Esophagus squamous epithelium (tissue), 5 donors: ENCODE results near the gene SGSM2. TPM values are rescaled to one million over a fixed set of nuclear protein-coding genes. Genes with fewer than 3 reads are reported as not detected.
A peak's percentile ranks its signal among the peaks of the same experiment; 100 is the strongest.

ENCODE experiments used
- DNase-seq: peaks from one replicate; lab custom pipeline; 2025; lab: John Stamatoyannopoulos, UW
- H3K27ac ChIP-seq, 4 donors: fragments of 200-600 bp; sonication (generic); one replicate each; pipeline ENCODE4 v1.5.1; 2016 to 2019; ENCODE audit warnings: mild to moderate bottlenecking in 1 of 4
- H3K27me3 ChIP-seq, 4 donors: fragments of 200-600 bp; sonication (generic); 1 replicate in 3 of 4; 2 replicates in 1 of 4; pipeline versions ENCODE4 v1.5.1 to v1.6.0; 2017 to 2021; ENCODE audit warnings: antibody characterized with exemption in 1 of 4
- H3K36me3 ChIP-seq, 3 donors: fragments of 200-600 bp; sonication (generic); one replicate each; pipeline ENCODE4 v1.5.1; 2016 to 2019
- H3K4me1 ChIP-seq, 3 donors: fragments of 200-600 bp; sonication (generic); one replicate each; pipeline ENCODE4 v1.5.1; 2017 to 2019
- H3K4me3 ChIP-seq, 4 donors: fragments of 200-600 bp; sonication (generic); 1 replicate in 3 of 4; 2 replicates in 1 of 4; pipeline ENCODE4 v1.5.1; 2016 to 2019; ENCODE audit warnings: mild to moderate bottlenecking in 2 of 4, moderate library complexity in 1 of 4
- H3K9me3 ChIP-seq, 3 donors: fragments of 200-600 bp; sonication (generic); one replicate each; pipeline ENCODE4 v1.5.1; 2016 to 2019
- CTCF ChIP-seq, 6 experiments: fragments of 450-650 bp in 4 of 6; fragments of 200-600 bp in 2 of 6; sonication (generic) in 2 of 6; IDR thresholded peaks; one replicate each; pipeline ENCODE4 v1.5.1; 2016 to 2019; ENCODE audit warnings: antibody characterized with exemption in 6 of 6, mild to moderate bottlenecking in 4 of 6, moderate library complexity in 4 of 6
- POLR2A ChIP-seq, 4 donors: fragments of 450-650 bp; IDR thresholded peaks; one replicate each; pipeline ENCODE4 v1.6.1; 2017; ENCODE audit warnings: antibody characterized with exemption in 4 of 4, mild to moderate bottlenecking in 4 of 4, moderate library complexity in 3 of 4
- WGBS, 2 donors: methylation state at CpG; one replicate each; pipeline ENCODE4 v1.1.5; 2018; 5-methylcytosine and 5-hydroxymethylcytosine counted together
- intact Hi-C: fragments of 100-400 bp; cut with DNase I; formaldehyde crosslinking; loops from one replicate; pipeline ENCODE4 v1.15.0; 2022
- total RNA-seq, 4 donors: library from RNA; depleted of rRNA; stranded (reverse); fragments of >200 nt; gene quantifications; one replicate each; pipeline ENCODE4 v1.1.0, GENCODE V29; 2016
- donor health status: DM: yes; HTN: yes; CAD: no.

The SGSM2 gene
- total RNA-seq, 4 donors from 2014 or later: 24.3 to 67.9 (median 35.3) TPM

GRCh38 chr17:2400877-2401425 lies 63.6 kb downstream of the SGSM2 start, which contains the start of gene MNT:
Gene MNT, minus strand, starts transcription at chr17:2401060. Its CDS starts 348 bp downstream, at chr17:2400712.
- intact Hi-C loops: no loop called here
- peak; percentile 86 for DNase-seq

GRCh38 chr17:2401426-2402221 lies 64.3 kb downstream of the SGSM2 start:
- DNase-seq: peak; percentile 98
- H3K4me3 ChIP-seq: peak overlapping the region; percentile 88 to 97 (median 96)
- no peaks in the 10 kb centered on the region for H3K36me3 ChIP-seq
- WGBS, 2 donors: 0 to 1% methylated on average over 2 to 19 of the region's 72 CpGs
- H3K4me1 ChIP-seq: peaks cover 50 to 73% (median 61%) of the 10 kb centered on the region in 3 donors
- no peaks in the 10 kb centered on the region for H3K9me3 ChIP-seq
- intact Hi-C loops: no loop called here
- no peak for TF ChIP-seq CTCF (IDR thresholded peaks at IDR 0.05)
- TF ChIP-seq POLR2A (IDR thresholded peaks at IDR 0.05): peak in 1 of 4 donors; percentile 13
- H3K27me3 ChIP-seq: no peaks in the 10 kb centered on the region
- peak overlapping the region; percentile 100 for H3K27ac ChIP-seq

More at GRCh38 chr17:2400877-2401425, 63.6 kb downstream of the SGSM2 start, which contains the start of gene MNT:
- TF ChIP-seq POLR2A (IDR thresholded peaks at IDR 0.05): peak in 3 of 4 donors; percentile 68 to 86 (median 83)
- peak in 5 of 6 experiments; percentile 6 to 36 (median 21) for TF ChIP-seq CTCF (IDR thresholded peaks at IDR 0.05)
- Histone ChIP-seq H3K36me3 (no peaks in the 10 kb centered on the region), H3K9me3 (no peaks in the 10 kb centered on the region), H3K4me3 (peak within 1 kb of the TSS; percentile 88 to 97 (median 96)), H3K4me1 (peaks cover 50 to 73% (median 61%) of the 10 kb centered on the region in 3 donors), H3K27me3 (no peaks in the 10 kb centered on the region), H3K27ac (peak within 1 kb of the TSS; percentile 100)
- 0% methylated on average over 6 to 8 of the region's 51 CpGs for WGBS, 2 donors

GRCh38 chr17:2402544-2402943 lies 65.2 kb downstream of the SGSM2 start:
- peak overlapping the region; percentile 88 to 97 (median 96) for H3K4me3 ChIP-seq
- H3K27ac ChIP-seq: peak overlapping the region; percentile 100
- DNase-seq: no peak
- 18% methylated on average over 14 of the region's 15 CpGs; no CpG with 5 or more reads in 1 of the 2 donors for WGBS, 2 donors
- no peaks in the 10 kb centered on the region for H3K27me3 ChIP-seq
- H3K36me3 ChIP-seq: no peaks in the 10 kb centered on the region
- no peak for TF ChIP-seq CTCF (IDR thresholded peaks at IDR 0.05)
- H3K9me3 ChIP-seq: no peaks in the 10 kb centered on the region
- intact Hi-C loops: no loop called here
- H3K4me1 ChIP-seq: peaks cover 44 to 73% (median 64%) of the 10 kb centered on the region in 3 donors

GRCh38 chr17:2403044-2403443 lies 65.7 kb downstream of the SGSM2 start:
- no peak for TF ChIP-seq POLR2A (IDR thresholded peaks at IDR 0.05)
- no peak for TF ChIP-seq CTCF (IDR thresholded peaks at IDR 0.05)
- peak overlapping the region; percentile 100 for H3K27ac ChIP-seq

More at GRCh38 chr17:2403044-2403443, 65.7 kb downstream of the SGSM2 start:
- WGBS, 2 donors: 88 to 91% methylated on average over 3 to 4 of the region's 4 CpGs
- H3K4me3 ChIP-seq: peak overlapping the region in 1 of 4 donors; percentile 88
- DNase-seq: no peak
- H3K27me3 ChIP-seq: no peaks in the 10 kb centered on the region
- no peaks in the 10 kb centered on the region for H3K36me3 ChIP-seq
- no peaks in the 10 kb centered on the region for H3K9me3 ChIP-seq
- intact Hi-C loops: no loop called here
- H3K4me1 ChIP-seq: peaks cover 39 to 73% (median 59%) of the 10 kb centered on the region in 3 donors
